DND-41 (cell line): ENCODE results near the gene SCPEP1.

Experiments
- CTCF ChIP-seq: IDR thresholded peaks from 2 replicates; pipeline ENCODE4 v1.5.1; 2012; ENCODE audit warnings: borderline replicate concordance, low read length, moderate library complexity, mild to moderate bottlenecking; ENCODE audit not compliant: poor library complexity, severe bottlenecking; ENCODE audit errors: extremely low read depth
- EZH2 ChIP-seq: IDR thresholded peaks from 3 replicates; pipeline ENCODE4 v1.6.1; 2012; ENCODE audit warnings: borderline replicate concordance, low read depth, mild to moderate bottlenecking, moderate library complexity, low read length, inconsistent platforms; ENCODE audit not compliant: severe bottlenecking

GRCh38 chr17:56948491-56948890 lies 29.4 kb upstream of the SCPEP1 start:
- TF ChIP-seq CTCF (no peak), EZH2 (no peak)
